Kidney epithelial cell (primary cell): ENCODE data around the gene SYT14. TPM values are rescaled to one million over a fixed set of nuclear protein-coding genes. Genes with fewer than 3 reads are reported as not detected.
"Not testable (repeated sequence)": the region's sequence is repeated elsewhere in the genome, so short reads cannot be mapped to it uniquely, and the experiment has no call there.

ENCODE experiments used
- DNase-seq: peaks from one replicate; pipeline ENCODE4 v3.0.0-alpha.2; 2010; ENCODE audit warnings: low read depth
- H3K27me3 ChIP-seq: 2 replicates; pipeline ENCODE4 v1.6.0; 2011; ENCODE audit warnings: low read length; ENCODE audit not compliant: control insufficient read depth, insufficient read depth
- H3K36me3 ChIP-seq: 2 replicates; pipeline ENCODE4 v1.5.1; 2011; ENCODE audit warnings: low read length; ENCODE audit not compliant: control insufficient read depth, insufficient read depth
- H3K4me3 ChIP-seq: 2 replicates; pipeline ENCODE4 v1.5.1; 2011; ENCODE audit warnings: low read depth, mild to moderate bottlenecking, control low read depth, low read length
- CTCF ChIP-seq: IDR thresholded peaks from 2 replicates; pipeline ENCODE4 v1.5.1; 2011; ENCODE audit warnings: mild to moderate bottlenecking, moderate library complexity, low read length, control low read depth, inconsistent platforms; ENCODE audit not compliant: insufficient read depth, poor library complexity, severe bottlenecking
- total RNA-seq: library from RNA; depleted of rRNA; stranded (reverse); fragments of >200 nt; gene quantifications from 2 replicates; pipeline ENCODE4 v1.2.3, GENCODE V29; 2015

The SYT14 gene
- total RNA-seq, 1 donor from 2014 or later, result 32.6 TPM

- no peak for TF ChIP-seq CTCF
- peak; percentile 71 for DNase-seq
- no peak overlapping the region for H3K4me3 ChIP-seq
- H3K36me3 ChIP-seq, result no peaks in the 10 kb centered on the region
- H3K27me3 ChIP-seq, result no peaks in the 10 kb centered on the region
Observed at GRCh38 chr1:209896346-209896745, 41.7 kb upstream of the SYT14 start.

DNA sequence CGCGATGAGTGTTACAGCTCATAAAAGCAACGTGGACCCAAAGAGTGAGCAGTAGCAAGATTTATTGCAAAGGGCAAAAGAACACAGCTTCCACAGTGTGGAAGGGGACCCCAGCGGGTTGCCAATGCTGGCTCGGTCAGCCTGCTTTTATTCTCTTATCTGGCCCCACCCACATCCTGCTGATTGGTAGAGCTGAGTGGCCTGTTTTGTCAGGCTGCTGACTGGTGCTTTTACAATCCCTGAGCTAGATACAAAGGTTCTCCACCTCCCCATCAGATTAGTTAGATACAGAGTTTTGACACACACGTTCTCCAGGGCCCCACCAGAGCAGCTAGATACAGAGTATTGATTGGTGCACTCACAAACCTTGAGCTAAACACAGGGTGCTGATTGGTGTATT, 39.7 kb upstream of the SYT14 start:
- not testable (repeated sequence) for H3K4me3 ChIP-seq, H3K27me3 ChIP-seq, DNase-seq, H3K36me3 ChIP-seq

DNA sequence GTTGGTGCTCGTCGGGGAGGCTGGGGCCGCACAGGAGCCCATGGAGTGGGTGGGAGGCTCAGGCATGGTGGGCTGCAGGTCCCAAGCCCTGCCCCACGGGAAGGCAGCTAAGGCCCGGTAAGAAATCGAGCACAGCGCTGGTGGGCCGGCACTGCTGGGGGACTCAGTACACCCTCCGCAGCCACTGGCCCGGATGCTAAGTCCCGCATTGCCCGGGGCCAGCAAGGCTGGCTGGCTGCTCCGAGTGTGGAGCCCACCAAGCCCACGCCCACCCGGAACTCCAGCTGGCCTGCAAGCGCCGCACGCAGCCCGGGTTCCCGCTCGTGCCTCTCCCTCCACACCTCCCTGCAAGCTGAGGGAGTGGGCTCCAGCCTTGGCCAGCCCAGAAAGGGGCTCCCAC, 39.2 kb upstream of the SYT14 start:
- H3K4me3 ChIP-seq, H3K27me3 ChIP-seq, DNase-seq: not testable (repeated sequence)

GRCh38 chr1:209899948-209900347, 38.1 kb upstream of the SYT14 start:
- Histone ChIP-seq H3K27me3 (no peaks in the 10 kb centered on the region), H3K36me3 (no peaks in the 10 kb centered on the region), H3K4me3 (no peak overlapping the region)
- peak; percentile 43 for TF ChIP-seq CTCF
- DNase-seq, result no peak

More for the DNA sequence above, 39.2 kb upstream of the SYT14 start:
- H3K36me3 ChIP-seq, result not testable (repeated sequence)

DNA sequence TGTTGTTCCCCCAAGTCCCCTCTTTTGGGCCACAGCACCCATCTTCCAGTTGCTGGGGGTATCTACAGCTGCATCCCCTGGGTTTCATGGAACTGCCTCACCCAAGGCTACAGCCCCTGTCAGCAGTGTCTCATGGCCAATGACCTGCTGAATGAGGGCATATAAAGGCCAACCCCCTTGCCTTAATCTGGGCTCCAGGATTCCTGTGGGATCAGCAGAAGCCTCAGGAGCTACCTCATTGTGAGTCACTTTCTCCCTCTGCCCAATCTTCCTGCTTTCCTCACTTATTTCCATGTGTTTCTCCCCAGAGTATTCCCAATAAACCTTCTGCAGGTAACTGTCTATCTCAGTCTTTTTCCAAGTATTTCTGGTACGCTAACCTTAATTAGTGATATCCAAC, 37.3 kb upstream of the SYT14 start:
- no peak for TF ChIP-seq CTCF
- H3K36me3 ChIP-seq, result no peaks in the 10 kb centered on the region
- H3K4me3 ChIP-seq, result no peak overlapping the region
- DNase-seq, result no peak
- no peaks in the 10 kb centered on the region for H3K27me3 ChIP-seq

DNA sequence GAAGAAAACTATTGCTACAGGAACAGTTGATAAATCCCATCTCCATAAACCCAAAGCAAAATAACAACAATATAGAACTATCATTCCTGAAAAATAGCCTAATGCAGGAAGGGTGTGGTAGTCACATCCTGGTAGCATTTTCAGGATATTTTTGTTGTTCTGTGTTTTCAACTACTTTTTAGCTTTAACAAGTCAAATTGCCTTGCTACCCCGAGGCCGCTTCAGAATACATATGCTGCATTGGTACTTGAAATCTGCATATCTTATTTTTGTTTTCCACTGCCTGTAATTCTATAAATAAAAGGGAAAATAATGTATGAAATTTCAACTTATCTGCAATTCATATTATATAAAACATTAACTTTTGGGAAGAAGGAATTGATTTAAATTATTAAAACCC, 36.8 kb upstream of the SYT14 start:
- H3K4me3 ChIP-seq, result no peak overlapping the region
- H3K27me3 ChIP-seq, result no peaks in the 10 kb centered on the region
- H3K36me3 ChIP-seq, result no peaks in the 10 kb centered on the region
- no peak for DNase-seq
- TF ChIP-seq CTCF, result no peak

GRCh38 chr1:209904774-209905173, 33.2 kb upstream of the SYT14 start:
- not testable (repeated sequence) for H3K4me3 ChIP-seq, H3K36me3 ChIP-seq, DNase-seq, H3K27me3 ChIP-seq

DNA sequence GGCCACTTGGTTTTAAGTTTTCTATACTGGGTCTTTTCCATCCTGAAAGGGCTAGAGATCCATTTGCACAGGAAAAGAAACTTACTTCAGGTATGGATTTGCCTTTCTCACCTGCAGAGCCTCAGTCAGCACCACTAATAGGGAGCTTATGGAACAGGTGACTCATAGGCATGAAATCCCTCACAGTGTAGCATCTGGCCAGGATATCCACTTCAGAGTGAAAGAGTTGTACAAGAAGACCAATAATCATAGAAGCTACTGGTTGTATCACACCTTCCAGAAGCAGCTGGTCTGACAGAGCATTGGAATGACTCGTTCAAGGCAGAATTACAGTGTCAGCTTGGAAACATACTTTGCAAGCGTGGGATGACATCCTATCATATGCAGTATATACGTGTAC, 26.3 kb upstream of the SYT14 start:
- no peaks in the 10 kb centered on the region for H3K27me3 ChIP-seq
- no peak overlapping the region for H3K4me3 ChIP-seq
- no peaks in the 10 kb centered on the region for H3K36me3 ChIP-seq
- DNase-seq, result no peak
- no peak for TF ChIP-seq CTCF
